Gastroesophageal sphincter (tissue), 3 donors: Measurements from ENCODE around the gene IHH.

ENCODE experiments used
- EP300 ChIP-seq: sonication (generic); formaldehyde crosslinking; IDR thresholded peaks from one replicate; pipeline ENCODE4 v1.6.1; 2017; ENCODE audit warnings: antibody characterized with exemption, mild to moderate bottlenecking
- POLR2AphosphoS5 ChIP-seq: sonication (generic); formaldehyde crosslinking; IDR thresholded peaks from one replicate; pipeline ENCODE4 v1.6.1; 2017; ENCODE audit warnings: antibody characterized with exemption
- TF ChIP-seq, protein P1 (sequence below), 4 experiments: fragments of 200-600 bp in 2 of 4; fragments of 450-650 bp in 2 of 4; sonication (generic) in 1 of 4; IDR thresholded peaks; one replicate each; pipeline ENCODE4 v1.5.1; 2017 to 2019; ENCODE audit warnings: antibody characterized with exemption in 4 of 4, mild to moderate bottlenecking in 2 of 4, moderate library complexity in 2 of 4

DNA sequence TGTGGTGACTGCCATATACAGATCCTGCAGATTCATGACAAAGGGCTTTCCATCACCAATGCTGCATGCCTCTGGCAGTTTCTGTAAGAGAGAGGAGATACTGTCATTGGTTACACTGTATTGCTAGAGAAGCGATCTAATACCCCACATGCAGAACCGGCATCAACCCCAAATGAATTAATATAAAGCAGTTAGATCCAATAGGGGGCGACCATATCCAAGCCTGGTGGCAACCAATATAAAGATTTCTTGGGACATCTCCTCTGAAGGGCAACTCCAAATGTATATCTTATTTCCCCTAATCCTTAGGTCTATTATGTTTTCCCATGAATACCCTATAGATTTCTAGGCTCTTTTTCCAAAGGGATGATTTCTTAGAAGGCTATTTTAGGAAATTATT is 17.4 kb upstream of the IHH start:
- TF ChIP-seq EP300 (no peak), POLR2AphosphoS5 (no peak)
- TF ChIP-seq, protein P1, sequence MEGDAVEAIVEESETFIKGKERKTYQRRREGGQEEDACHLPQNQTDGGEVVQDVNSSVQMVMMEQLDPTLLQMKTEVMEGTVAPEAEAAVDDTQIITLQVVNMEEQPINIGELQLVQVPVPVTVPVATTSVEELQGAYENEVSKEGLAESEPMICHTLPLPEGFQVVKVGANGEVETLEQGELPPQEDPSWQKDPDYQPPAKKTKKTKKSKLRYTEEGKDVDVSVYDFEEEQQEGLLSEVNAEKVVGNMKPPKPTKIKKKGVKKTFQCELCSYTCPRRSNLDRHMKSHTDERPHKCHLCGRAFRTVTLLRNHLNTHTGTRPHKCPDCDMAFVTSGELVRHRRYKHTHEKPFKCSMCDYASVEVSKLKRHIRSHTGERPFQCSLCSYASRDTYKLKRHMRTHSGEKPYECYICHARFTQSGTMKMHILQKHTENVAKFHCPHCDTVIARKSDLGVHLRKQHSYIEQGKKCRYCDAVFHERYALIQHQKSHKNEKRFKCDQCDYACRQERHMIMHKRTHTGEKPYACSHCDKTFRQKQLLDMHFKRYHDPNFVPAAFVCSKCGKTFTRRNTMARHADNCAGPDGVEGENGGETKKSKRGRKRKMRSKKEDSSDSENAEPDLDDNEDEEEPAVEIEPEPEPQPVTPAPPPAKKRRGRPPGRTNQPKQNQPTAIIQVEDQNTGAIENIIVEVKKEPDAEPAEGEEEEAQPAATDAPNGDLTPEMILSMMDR (IDR thresholded peaks at IDR 0.05): no peak
